Mesenchymal stem cell (in vitro differentiated cells and primary cell): ENCODE measurements around the gene MECP2.

Source experiments
- DNase-seq: peaks from one replicate; pipeline ENCODE4 v3.0.0-alpha.2; 2013
- H2AFZ ChIP-seq: one replicate; pipeline ENCODE4 v1.6.1; 2013; ENCODE audit warnings: low read depth, mild to moderate bottlenecking, control low read depth, inconsistent platforms, low read length, moderate library complexity
- H2AK5ac ChIP-seq: 2 replicates; pipeline ENCODE4 v1.6.1; 2013; ENCODE audit warnings: low read length, moderate library complexity, mild to moderate bottlenecking, inconsistent platforms; ENCODE audit not compliant: severe bottlenecking
- H2BK120ac ChIP-seq: one replicate; pipeline ENCODE4 v1.6.1; 2013; ENCODE audit warnings: low read depth, mild to moderate bottlenecking, inconsistent platforms, low read length, moderate library complexity
- H2BK12ac ChIP-seq, 2 experiments: one replicate each; pipeline ENCODE4 v1.6.1; 2013; ENCODE audit warnings: inconsistent platforms in 2 of 2, low read length in 2 of 2, mild to moderate bottlenecking in 2 of 2, moderate library complexity in 2 of 2, control low read depth in 1 of 2
- H2BK15ac ChIP-seq: one replicate; pipeline ENCODE4 v1.6.1; 2013; ENCODE audit warnings: mild to moderate bottlenecking, low read depth, inconsistent platforms; ENCODE audit not compliant: poor library complexity, severe bottlenecking
- H2BK5ac ChIP-seq: 2 replicates; pipeline ENCODE4 v1.6.1; 2013; ENCODE audit warnings: low read depth, mild to moderate bottlenecking, low read length, control low read depth, inconsistent platforms; ENCODE audit not compliant: poor library complexity, severe bottlenecking
- H3K14ac ChIP-seq, 2 experiments: one replicate each; pipeline ENCODE4 v1.6.1; 2013; ENCODE audit warnings: inconsistent platforms in 2 of 2, low read length in 2 of 2, control low read depth in 1 of 2, mild to moderate bottlenecking in 1 of 2, moderate library complexity in 1 of 2
- H3K18ac ChIP-seq, 2 experiments: one replicate each; pipeline ENCODE4 v1.6.1; 2013; ENCODE audit warnings: inconsistent platforms in 2 of 2, low read length in 2 of 2, control low read depth in 1 of 2, low read depth in 1 of 2, mild to moderate bottlenecking in 1 of 2
- H3K23ac ChIP-seq, 2 experiments: one replicate each; pipeline ENCODE4 v1.6.1; 2013; ENCODE audit warnings: inconsistent platforms in 2 of 2, low read length in 2 of 2, mild to moderate bottlenecking in 2 of 2, moderate library complexity in 2 of 2, control low read depth in 1 of 2
- H3K27ac ChIP-seq: 2 replicates; pipeline ENCODE4 v1.5.1; 2013; ENCODE audit warnings: mild to moderate bottlenecking, moderate library complexity, low read length, control low read depth, inconsistent platforms; ENCODE audit not compliant: poor library complexity, severe bottlenecking
- H3K27me3 ChIP-seq, 2 experiments: 2 replicates each; pipeline versions ENCODE4 v1.6.1 to v1.7.0; 2013; ENCODE audit warnings: low read length in 2 of 2, mild to moderate bottlenecking in 2 of 2, moderate library complexity in 2 of 2, control low read depth in 1 of 2, inconsistent platforms in 1 of 2; ENCODE audit not compliant: control insufficient read depth in 1 of 2, insufficient read depth in 1 of 2
- H3K36me3 ChIP-seq, 2 experiments: 2 replicates each; pipeline versions ENCODE4 v1.6.1 to v1.7.0; 2013; ENCODE audit warnings: low read length in 2 of 2, control low read depth in 1 of 2, inconsistent platforms in 1 of 2, low read depth in 1 of 2, mild to moderate bottlenecking in 1 of 2; ENCODE audit not compliant: insufficient read depth in 2 of 2, control insufficient read depth in 1 of 2
- H3K4ac ChIP-seq, 2 experiments: one replicate each; pipeline ENCODE4 v1.6.1; 2013; ENCODE audit warnings: inconsistent platforms in 2 of 2, low read length in 2 of 2, mild to moderate bottlenecking in 2 of 2, moderate library complexity in 2 of 2, control low read depth in 1 of 2, low read depth in 1 of 2
- H3K4me1 ChIP-seq: 2 replicates; pipeline ENCODE4 v1.6.1; 2013; ENCODE audit warnings: low read depth, low read length, control low read depth; ENCODE audit not compliant: control insufficient read depth, insufficient read depth
- H3K4me2 ChIP-seq: 2 replicates; pipeline ENCODE4 v1.6.1; 2013; ENCODE audit warnings: low read length, mild to moderate bottlenecking, inconsistent platforms; ENCODE audit not compliant: poor library complexity, severe bottlenecking
- H3K4me3 ChIP-seq, 2 experiments: 2 replicates each; pipeline versions ENCODE4 v1.5.1 to v1.7.0; 2013; ENCODE audit warnings: low read length in 2 of 2, mild to moderate bottlenecking in 2 of 2, control low read depth in 1 of 2, low read depth in 1 of 2; ENCODE audit not compliant: insufficient read depth in 1 of 2
- H3K79me1 ChIP-seq: replicated peaks from 2 replicates; pipeline ENCODE4 v1.6.1; 2013; ENCODE audit warnings: mild to moderate bottlenecking, control low read depth, low read length, inconsistent platforms; ENCODE audit not compliant: poor library complexity, severe bottlenecking
- H3K9ac ChIP-seq: 2 replicates; pipeline ENCODE4 v1.7.0; 2013; ENCODE audit warnings: mild to moderate bottlenecking, low read length, moderate library complexity
- H3K9me3 ChIP-seq: 2 replicates; pipeline ENCODE4 v1.7.0; 2013; ENCODE audit warnings: mild to moderate bottlenecking, low read length; ENCODE audit not compliant: control insufficient read depth
- H4K8ac ChIP-seq: one replicate; pipeline ENCODE4 v1.6.1; 2013; ENCODE audit warnings: inconsistent platforms, mild to moderate bottlenecking, low read length, moderate library complexity
- H4K91ac ChIP-seq: one replicate; pipeline ENCODE4 v1.6.1; 2013; ENCODE audit warnings: mild to moderate bottlenecking, low read length, inconsistent platforms
- WGBS: methylation state at CpG from one replicate; pipeline ENCODE4 v1.1.7; 2013; ENCODE audit warnings: mixed read lengths; 5-methylcytosine and 5-hydroxymethylcytosine counted together

MECP2 gene

GRCh38 chrX:153991013-153991580 is 106.4 kb downstream of the MECP2 start:
- no peaks in the 10 kb centered on the region for H3K9me3 ChIP-seq
- H4K8ac ChIP-seq: no peak overlapping the region
- H2BK12ac ChIP-seq: no peak overlapping the region
- no peaks in the 10 kb centered on the region for H3K36me3 ChIP-seq
- H2BK120ac ChIP-seq: no peak overlapping the region
- no peak overlapping the region for H3K4me2 ChIP-seq
- no peak overlapping the region for H2BK15ac ChIP-seq
- no peak overlapping the region for H4K91ac ChIP-seq
- no peak overlapping the region for H3K14ac ChIP-seq
- H3K4me3 ChIP-seq: no peak overlapping the region
- no peak for DNase-seq
- H3K18ac ChIP-seq: no peak overlapping the region
- H3K9ac ChIP-seq: no peak overlapping the region
- no peaks in the 10 kb centered on the region for H3K4me1 ChIP-seq
- no peak overlapping the region for H2BK5ac ChIP-seq
- WGBS: 92% methylated on average over 1 of the region's 3 CpGs
- H3K23ac ChIP-seq: no peak overlapping the region
- H2AK5ac ChIP-seq: no peak overlapping the region
- H3K79me1 ChIP-seq: no peaks in the 10 kb centered on the region
- no peak overlapping the region for H3K4ac ChIP-seq
- no peak overlapping the region for H2AFZ ChIP-seq
- peaks cover 0 to 18% of the 10 kb centered on the region in 2 experiments for H3K27me3 ChIP-seq
- H3K27ac ChIP-seq: no peak overlapping the region

GRCh38 chrX:153989973-153990655 is 107.4 kb downstream of the MECP2 start:
- Histone ChIP-seq H3K4me2 (no peak overlapping the region), H2BK120ac (no peak overlapping the region), H3K79me1 (no peaks in the 10 kb centered on the region), H3K36me3 (no peaks in the 10 kb centered on the region), H3K4me3 (no peak overlapping the region), H3K9me3 (no peaks in the 10 kb centered on the region), H3K18ac (no peak overlapping the region), H4K91ac (peak overlapping the region; percentile 39), H3K27me3 (peaks cover 0 to 21% of the 10 kb centered on the region in 2 experiments), H4K8ac (no peak overlapping the region), H3K4ac (no peak overlapping the region), H3K4me1 (peaks cover 4% of the 10 kb centered on the region), H3K23ac (no peak overlapping the region), H2BK12ac (no peak overlapping the region), H3K9ac (no peak overlapping the region), H2BK15ac (no peak overlapping the region), H2AFZ (no peak overlapping the region), H3K14ac (no peak overlapping the region), H2AK5ac (no peak overlapping the region), H3K27ac (no peak overlapping the region), H2BK5ac (no peak overlapping the region)
- DNase-seq: no peak
- 97% methylated on average over 13 of the region's 14 CpGs for WGBS

- no peak overlapping the region for H3K4ac ChIP-seq
- no peak overlapping the region for H3K18ac ChIP-seq
- H3K4me3 ChIP-seq: no peak overlapping the region
- H2BK12ac ChIP-seq: no peak overlapping the region
- H3K14ac ChIP-seq: no peak overlapping the region
- H3K9ac ChIP-seq: no peak overlapping the region
- peaks cover 5% of the 10 kb centered on the region for H3K4me1 ChIP-seq
- no peak overlapping the region for H2BK15ac ChIP-seq
- no peak overlapping the region for H3K23ac ChIP-seq
- no peak overlapping the region for H4K8ac ChIP-seq
- peaks cover 0 to 26% of the 10 kb centered on the region in 2 experiments for H3K27me3 ChIP-seq
- no peak overlapping the region for H2AFZ ChIP-seq
- peaks cover 0 to under 1% of the 10 kb centered on the region in 2 experiments for H3K36me3 ChIP-seq
- no peak overlapping the region for H4K91ac ChIP-seq
- H3K9me3 ChIP-seq: no peaks in the 10 kb centered on the region
- DNase-seq: no peak
- WGBS: 91% methylated on average over 11 of the region's 12 CpGs
- no peak overlapping the region for H3K4me2 ChIP-seq
- no peak overlapping the region for H2BK120ac ChIP-seq
- no peak overlapping the region for H3K27ac ChIP-seq
- no peaks in the 10 kb centered on the region for H3K79me1 ChIP-seq
- H2BK5ac ChIP-seq: no peak overlapping the region
- no peak overlapping the region for H2AK5ac ChIP-seq
These were observed 109.0 kb downstream of the MECP2 start for GRCh38 chrX:153988493-153988892.

GRCh38 chrX:153984351-153985178 is 113.0 kb downstream of the MECP2 start:
- no peak for DNase-seq
- H2AK5ac ChIP-seq: no peak overlapping the region
- no peak overlapping the region for H2AFZ ChIP-seq
- no peak overlapping the region for H3K4me2 ChIP-seq
- no peak overlapping the region for H2BK15ac ChIP-seq
- H3K9me3 ChIP-seq: no peaks in the 10 kb centered on the region
- peaks cover 0 to 17% of the 10 kb centered on the region in 2 experiments for H3K27me3 ChIP-seq
- no peak overlapping the region for H3K9ac ChIP-seq
- H3K4me3 ChIP-seq: no peak overlapping the region
- no peak overlapping the region for H4K8ac ChIP-seq
- H3K14ac ChIP-seq: no peak overlapping the region
- H2BK120ac ChIP-seq: no peak overlapping the region
- H4K91ac ChIP-seq: peak overlapping the region; percentile 39
- WGBS: 94% methylated on average over 10 of the region's 20 CpGs
- H3K23ac ChIP-seq: no peak overlapping the region
- no peak overlapping the region for H2BK12ac ChIP-seq
- no peak overlapping the region for H3K27ac ChIP-seq
- no peak overlapping the region for H2BK5ac ChIP-seq
- peaks cover 5% of the 10 kb centered on the region for H3K4me1 ChIP-seq
- H3K18ac ChIP-seq: peak overlapping the region in 1 of 2 experiments; percentile 24
- H3K4ac ChIP-seq: no peak overlapping the region
- peaks cover 6% of the 10 kb centered on the region for H3K79me1 ChIP-seq
- H3K36me3 ChIP-seq: peaks cover 0 to 17% of the 10 kb centered on the region in 2 experiments
